Brain microvascular endothelial cell (primary cell): ENCODE measurements around the gene BMX.

ENCODE experiments used
- DNase-seq: peaks from one replicate; pipeline ENCODE4 v3.0.0-alpha.2; 2020
- H3K27ac ChIP-seq: fragments of 250-450 bp; sonication (Bioruptor Pico); 2 replicates; pipeline ENCODE4 v1.5.1; 2020; ENCODE audit warnings: mild to moderate bottlenecking, moderate library complexity
- H3K27me3 ChIP-seq: fragments of 250-450 bp; sonication (Bioruptor Pico); replicated peaks from 2 replicates; pipeline ENCODE4 v1.5.1; 2020; ENCODE audit warnings: mild to moderate bottlenecking
- H3K36me3 ChIP-seq: fragments of 250-450 bp; sonication (Bioruptor Pico); replicated peaks from 2 replicates; pipeline ENCODE4 v1.5.1; 2020; ENCODE audit warnings: mild to moderate bottlenecking
- H3K4me3 ChIP-seq: 2 replicates; pipeline ENCODE4 v1.5.1; 2011; ENCODE audit warnings: low read depth, mild to moderate bottlenecking, control low read depth, low read length, moderate library complexity
- in situ Hi-C: cut with HindIII; loops from 2 replicates; pipeline ENCODE4 v1.10.0; 2017; ENCODE audit warnings: low sequenced_read_pairs, low pct_ligation_motif_present
- TF ChIP-seq, protein P1 (sequence below): IDR thresholded peaks from 2 replicates; pipeline ENCODE4 v1.5.1; 2011; ENCODE audit warnings: low read depth, mild to moderate bottlenecking, moderate library complexity, low read length, control low read depth, inconsistent platforms; ENCODE audit errors: missing control alignments

BMX gene

GRCh38 chrX:15547356-15547755 is 46.7 kb downstream of the BMX start:
- in situ Hi-C loops: no loop called here
- H3K27me3 ChIP-seq: no peaks in the 10 kb centered on the region

GRCh38 chrX:15549189-15550012 is 48.8 kb downstream of the BMX start:
- Histone ChIP-seq H3K4me3 (no peak overlapping the region), H3K27ac (no peak overlapping the region), H3K36me3 (no peaks in the 10 kb centered on the region), H3K27me3 (no peaks in the 10 kb centered on the region)
- TF ChIP-seq, protein P1, sequence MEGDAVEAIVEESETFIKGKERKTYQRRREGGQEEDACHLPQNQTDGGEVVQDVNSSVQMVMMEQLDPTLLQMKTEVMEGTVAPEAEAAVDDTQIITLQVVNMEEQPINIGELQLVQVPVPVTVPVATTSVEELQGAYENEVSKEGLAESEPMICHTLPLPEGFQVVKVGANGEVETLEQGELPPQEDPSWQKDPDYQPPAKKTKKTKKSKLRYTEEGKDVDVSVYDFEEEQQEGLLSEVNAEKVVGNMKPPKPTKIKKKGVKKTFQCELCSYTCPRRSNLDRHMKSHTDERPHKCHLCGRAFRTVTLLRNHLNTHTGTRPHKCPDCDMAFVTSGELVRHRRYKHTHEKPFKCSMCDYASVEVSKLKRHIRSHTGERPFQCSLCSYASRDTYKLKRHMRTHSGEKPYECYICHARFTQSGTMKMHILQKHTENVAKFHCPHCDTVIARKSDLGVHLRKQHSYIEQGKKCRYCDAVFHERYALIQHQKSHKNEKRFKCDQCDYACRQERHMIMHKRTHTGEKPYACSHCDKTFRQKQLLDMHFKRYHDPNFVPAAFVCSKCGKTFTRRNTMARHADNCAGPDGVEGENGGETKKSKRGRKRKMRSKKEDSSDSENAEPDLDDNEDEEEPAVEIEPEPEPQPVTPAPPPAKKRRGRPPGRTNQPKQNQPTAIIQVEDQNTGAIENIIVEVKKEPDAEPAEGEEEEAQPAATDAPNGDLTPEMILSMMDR: no peak
- DNase-seq: no peak
- in situ Hi-C loops: no loop called here

More at GRCh38 chrX:15547356-15547755, 46.7 kb downstream of the BMX start:
- Histone ChIP-seq H3K27ac (no peak overlapping the region), H3K4me3 (no peak overlapping the region), H3K36me3 (no peaks in the 10 kb centered on the region)
- TF ChIP-seq, protein P1: no peak
- DNase-seq: no peak

GRCh38 chrX:15559227-15559626 is 58.6 kb downstream of the BMX start:
- DNase-seq: no peak
- no peak overlapping the region for H3K27ac ChIP-seq
- TF ChIP-seq, protein P1: no peak
- in situ Hi-C loops: no loop called here
- H3K27me3 ChIP-seq: no peaks in the 10 kb centered on the region
- H3K36me3 ChIP-seq: no peaks in the 10 kb centered on the region
- no peak overlapping the region for H3K4me3 ChIP-seq

DNA sequence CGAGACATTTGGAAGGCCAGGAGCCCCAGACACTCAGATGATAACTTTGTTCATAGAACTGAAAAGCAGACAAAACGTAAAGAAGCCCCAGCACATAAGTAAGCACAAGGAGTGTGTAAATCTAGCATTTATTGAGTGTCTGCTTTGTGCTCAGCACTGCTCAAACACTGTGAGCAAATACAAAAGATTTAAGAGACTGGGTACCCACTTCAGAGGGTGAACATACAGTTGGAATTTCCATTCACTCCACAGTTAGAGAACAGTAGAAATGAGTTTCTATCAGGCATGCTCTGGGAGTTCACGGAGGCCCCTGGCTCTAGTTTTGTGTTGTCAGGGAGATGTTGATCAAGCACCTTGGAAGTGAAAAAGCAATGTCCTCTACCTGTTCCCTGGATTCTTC is 60.3 kb downstream of the BMX start:
- in situ Hi-C loops: no loop called here

DNA sequence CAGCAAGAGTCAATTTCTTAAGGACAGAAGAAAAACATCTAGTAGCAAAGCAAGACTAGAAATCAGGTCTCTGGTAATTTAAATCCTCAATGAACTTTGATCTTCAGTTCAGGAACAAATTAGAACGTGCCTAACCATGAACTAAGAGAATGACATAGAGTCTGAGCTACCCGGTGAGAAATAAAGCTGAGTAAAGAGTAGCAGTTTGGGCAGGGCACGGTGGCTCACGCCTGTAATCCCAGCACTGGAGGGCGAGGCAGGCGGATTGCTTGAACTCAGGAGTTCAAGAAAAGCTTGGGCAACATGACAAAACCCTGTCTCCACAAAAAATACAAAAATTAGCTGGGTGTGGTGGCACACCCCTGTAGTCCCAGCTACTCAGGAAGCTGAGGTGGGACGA is 62.4 kb downstream of the BMX start:
- Histone ChIP-seq H3K4me3 (no peak overlapping the region), H3K27me3 (no peaks in the 10 kb centered on the region), H3K36me3 (no peaks in the 10 kb centered on the region), H3K27ac (no peak overlapping the region)
- TF ChIP-seq, protein P1: no peak
- in situ Hi-C loops: no loop called here
- DNase-seq: no peak

More for the DNA sequence above, 60.3 kb downstream of the BMX start:
- no peaks in the 10 kb centered on the region for H3K27me3 ChIP-seq
- no peaks in the 10 kb centered on the region for H3K36me3 ChIP-seq
- no peak overlapping the region for H3K27ac ChIP-seq
- TF ChIP-seq, protein P1: no peak
- H3K4me3 ChIP-seq: no peak overlapping the region
- no peak for DNase-seq
